ENCODE data around the gene LAMTOR5. TPM values are rescaled to one million over a fixed set of nuclear protein-coding genes. Genes with fewer than 3 reads are reported as not detected.

Gene LAMTOR5
- total RNA-seq, 1 donor from 2014 or later = 128 TPM

GRCh38 chr1:110383251-110383990 is 24.1 kb downstream of the LAMTOR5 start:
- Mint-ChIP-seq H3K9me3 (no peaks in the 10 kb centered on the region), H3K4me1 (peaks cover 11% of the 10 kb centered on the region), H3K36me3 (ENCODE audit: low read depth) (peaks cover 7% of the 10 kb centered on the region), H3K27me3 (ENCODE audit: low read depth) (no peaks in the 10 kb centered on the region), H3K27ac (ENCODE audit: unreplicated experiment) (no peak overlapping the region), H3K4me3 (no peak overlapping the region)
- no peak for TF ChIP-seq CTCF (conservative IDR thresholded peaks at IDR 0.05)
- DNase-seq (ENCODE audit: low read depth, low spot score) = no peak

GRCh38 chr1:110380672-110381283 is 26.7 kb downstream of the LAMTOR5 start:
- no peak for TF ChIP-seq CTCF (conservative IDR thresholded peaks at IDR 0.05)
- no peak for DNase-seq (ENCODE audit: low read depth, low spot score)
- H3K27me3 Mint-ChIP-seq (ENCODE audit: low read depth) = no peaks in the 10 kb centered on the region
- H3K4me3 Mint-ChIP-seq = no peak overlapping the region
- peaks cover 14% of the 10 kb centered on the region for H3K36me3 Mint-ChIP-seq (ENCODE audit: low read depth)
- no peak overlapping the region for H3K27ac Mint-ChIP-seq (ENCODE audit: unreplicated experiment)
- peaks cover 9% of the 10 kb centered on the region for H3K4me1 Mint-ChIP-seq
- H3K9me3 Mint-ChIP-seq = no peaks in the 10 kb centered on the region

GRCh38 chr1:110375490-110375889 is 32.0 kb downstream of the LAMTOR5 start:
- no peak for DNase-seq (ENCODE audit: low read depth, low spot score)
- no peak for TF ChIP-seq CTCF (conservative IDR thresholded peaks at IDR 0.05)
- H3K4me1 Mint-ChIP-seq = no peaks in the 10 kb centered on the region
- H3K36me3 Mint-ChIP-seq (ENCODE audit: low read depth) = peaks cover 7% of the 10 kb centered on the region
- no peak overlapping the region for H3K27ac Mint-ChIP-seq (ENCODE audit: unreplicated experiment)
- H3K9me3 Mint-ChIP-seq = no peaks in the 10 kb centered on the region
- H3K27me3 Mint-ChIP-seq (ENCODE audit: low read depth) = no peaks in the 10 kb centered on the region
- no peak overlapping the region for H3K4me3 Mint-ChIP-seq

GRCh38 chr1:110370827-110371226 is 36.7 kb downstream of the LAMTOR5 start:
- H3K27me3 Mint-ChIP-seq (ENCODE audit: low read depth) = no peaks in the 10 kb centered on the region
- H3K4me1 Mint-ChIP-seq = no peaks in the 10 kb centered on the region
- no peak for TF ChIP-seq CTCF (conservative IDR thresholded peaks at IDR 0.05)
- no peaks in the 10 kb centered on the region for H3K9me3 Mint-ChIP-seq
- no peaks in the 10 kb centered on the region for H3K36me3 Mint-ChIP-seq (ENCODE audit: low read depth)
- no peak overlapping the region for H3K27ac Mint-ChIP-seq (ENCODE audit: unreplicated experiment)
- DNase-seq (ENCODE audit: low read depth, low spot score) = no peak
- no peak overlapping the region for H3K4me3 Mint-ChIP-seq

GRCh38 chr1:110364221-110364620 is 43.3 kb downstream of the LAMTOR5 start:
- H3K27me3 Mint-ChIP-seq (ENCODE audit: low read depth) = no peaks in the 10 kb centered on the region

More at GRCh38 chr1:110364221-110364620, 43.3 kb downstream of the LAMTOR5 start:
- Mint-ChIP-seq H3K4me1 (peaks cover 17% of the 10 kb centered on the region), H3K27ac (ENCODE audit: unreplicated experiment) (no peak overlapping the region), H3K36me3 (ENCODE audit: low read depth) (peaks cover 14% of the 10 kb centered on the region), H3K9me3 (no peaks in the 10 kb centered on the region), H3K4me3 (no peak overlapping the region)
- no peak for DNase-seq (ENCODE audit: low read depth, low spot score)
- TF ChIP-seq CTCF (conservative IDR thresholded peaks at IDR 0.05) = no peak
